ENCODE measurements around the gene TACR1.
"Not testable (repeated sequence)": the region's sequence is repeated elsewhere in the genome, so short reads cannot be mapped to it uniquely, and the experiment has no call there.

The TACR1 gene, protein sequence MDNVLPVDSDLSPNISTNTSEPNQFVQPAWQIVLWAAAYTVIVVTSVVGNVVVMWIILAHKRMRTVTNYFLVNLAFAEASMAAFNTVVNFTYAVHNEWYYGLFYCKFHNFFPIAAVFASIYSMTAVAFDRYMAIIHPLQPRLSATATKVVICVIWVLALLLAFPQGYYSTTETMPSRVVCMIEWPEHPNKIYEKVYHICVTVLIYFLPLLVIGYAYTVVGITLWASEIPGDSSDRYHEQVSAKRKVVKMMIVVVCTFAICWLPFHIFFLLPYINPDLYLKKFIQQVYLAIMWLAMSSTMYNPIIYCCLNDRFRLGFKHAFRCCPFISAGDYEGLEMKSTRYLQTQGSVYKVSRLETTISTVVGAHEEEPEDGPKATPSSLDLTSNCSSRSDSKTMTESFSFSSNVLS

DNA sequence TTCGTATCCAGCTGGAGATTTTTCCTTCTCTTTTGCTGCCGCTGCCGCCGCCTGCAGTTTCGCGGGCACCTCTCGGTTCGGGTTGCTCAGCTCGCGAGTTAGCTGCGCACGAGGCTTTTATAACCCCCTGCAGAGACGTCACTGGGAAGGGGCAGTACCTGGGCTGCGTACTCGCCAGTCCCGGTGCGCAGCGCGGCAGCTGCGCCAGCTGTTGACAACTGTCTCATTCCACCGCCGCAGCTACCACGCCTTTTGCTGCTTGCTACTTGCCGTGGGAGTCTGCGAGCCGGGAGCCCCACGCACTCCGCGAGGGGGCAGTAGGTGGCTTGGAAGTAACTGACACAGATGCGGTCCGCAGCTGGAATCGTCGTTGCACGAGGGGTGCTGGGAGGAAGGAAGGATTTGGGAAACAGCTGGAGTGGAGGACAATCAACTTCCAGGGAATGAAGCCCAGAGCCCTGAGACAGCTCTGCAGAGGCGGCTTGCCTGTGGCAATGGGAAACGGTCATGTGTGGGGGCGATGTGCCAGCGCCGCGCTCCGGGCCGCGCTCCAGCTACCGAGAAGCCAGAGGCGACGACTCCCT lies at the start of gene TACR1:
TSS of gene TACR1 (minus strand) at position 93 of the 584 bp plus-strand sequence. CDS start 586 bp downstream, outside the sequence.
- peak in 1 of 2 donors; percentile 4 for DNase-seq (ENCODE audit: low read depth in 2 of 2)

DNA sequence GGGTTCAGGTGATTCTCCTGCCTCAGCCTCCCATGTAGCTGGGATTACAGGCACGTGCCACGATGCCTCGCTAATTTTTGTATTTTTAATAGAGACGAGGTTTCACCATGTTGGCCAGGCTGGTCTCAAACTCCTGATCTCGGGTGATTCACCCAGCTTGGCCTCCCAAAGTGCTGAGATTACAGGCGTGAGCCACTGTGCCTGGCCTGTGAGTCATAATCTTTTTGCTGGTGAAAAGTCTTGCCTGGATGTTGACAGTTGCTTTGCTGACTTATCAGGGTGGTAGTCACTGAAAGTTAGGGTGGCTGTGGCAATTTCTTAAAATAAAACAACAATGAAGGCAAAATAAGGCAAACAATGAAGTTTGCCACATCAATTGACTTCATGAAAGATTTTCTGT lies 49.3 kb upstream of the TACR1 start:
- not testable (repeated sequence) for DNase-seq (ENCODE audit: low read depth in 2 of 2)

DNA sequence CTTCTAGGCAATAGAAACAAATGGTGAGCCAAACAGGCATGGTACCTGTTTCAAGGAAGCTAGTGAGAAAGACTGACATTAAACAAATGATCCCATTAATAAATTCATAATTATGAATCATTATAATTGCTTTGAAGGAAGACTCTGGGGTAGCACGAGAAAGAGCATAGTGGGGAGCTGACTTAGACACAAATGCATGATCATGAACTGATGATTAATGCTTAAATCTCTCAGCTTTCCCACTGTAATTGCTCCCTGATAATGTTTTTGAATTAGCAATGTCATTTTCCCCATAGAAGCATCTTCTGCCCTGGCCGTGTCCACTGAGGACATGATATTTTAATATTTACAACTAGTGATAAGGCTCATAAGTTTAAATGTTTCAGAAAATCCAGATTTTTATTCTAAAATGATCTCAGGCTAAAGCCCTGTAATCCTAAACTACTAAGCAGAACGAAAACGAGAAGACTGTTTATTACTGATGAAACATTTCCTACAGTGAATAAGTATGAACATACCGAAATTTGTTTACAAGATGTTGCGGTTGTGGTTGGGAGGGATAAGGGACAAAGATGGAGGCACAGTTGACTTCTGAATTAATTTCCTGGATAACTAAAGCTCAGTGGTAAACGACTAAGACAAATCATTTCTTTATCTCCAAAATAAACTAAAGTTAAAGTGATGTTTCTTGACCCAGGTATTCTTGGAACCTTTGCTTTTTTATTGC lies 47.3 kb upstream of the TACR1 start:
- DNase-seq (ENCODE audit: low read depth in 2 of 2) = no peak

DNA sequence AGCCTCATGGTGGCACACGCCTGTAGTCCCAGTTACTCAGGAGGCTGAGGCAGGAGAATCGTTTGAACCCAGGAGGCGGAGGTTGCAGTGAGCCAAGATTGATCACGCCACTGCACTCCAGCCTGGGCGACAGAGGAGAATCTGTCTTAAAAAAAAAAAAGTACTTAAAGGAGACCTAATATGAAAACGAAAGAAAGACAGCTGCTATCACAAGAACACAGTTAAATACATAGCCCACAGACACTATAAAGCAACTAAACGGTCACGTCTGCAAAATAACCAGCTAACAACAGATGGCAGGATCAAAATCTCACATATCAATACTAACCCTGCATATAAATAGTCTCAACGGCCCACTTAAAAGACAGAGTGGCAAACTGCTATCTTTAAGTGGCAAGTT lies 43.9 kb upstream of the TACR1 start:
- no peak for DNase-seq (ENCODE audit: low read depth in 2 of 2)

DNA sequence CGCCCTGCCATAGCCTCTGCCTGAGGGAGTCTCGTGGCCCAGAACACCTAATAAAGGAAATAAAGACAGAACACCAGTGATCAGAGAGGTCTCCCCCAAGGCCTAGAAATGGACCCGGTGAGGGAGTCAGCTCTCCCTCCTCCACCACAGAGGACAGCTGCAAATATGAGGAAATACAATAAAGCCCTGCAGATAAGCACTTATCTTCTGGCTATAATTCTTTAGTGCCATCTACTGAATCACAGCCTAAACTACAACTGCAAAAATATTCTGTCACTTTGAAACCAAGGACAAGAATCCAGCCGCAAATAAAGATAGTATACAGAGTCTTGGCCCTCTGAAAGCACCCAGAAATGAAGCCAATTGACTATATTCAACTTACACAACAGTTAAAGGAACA lies 42.4 kb upstream of the TACR1 start:
- DNase-seq (ENCODE audit: low read depth in 2 of 2) = no peak

DNA sequence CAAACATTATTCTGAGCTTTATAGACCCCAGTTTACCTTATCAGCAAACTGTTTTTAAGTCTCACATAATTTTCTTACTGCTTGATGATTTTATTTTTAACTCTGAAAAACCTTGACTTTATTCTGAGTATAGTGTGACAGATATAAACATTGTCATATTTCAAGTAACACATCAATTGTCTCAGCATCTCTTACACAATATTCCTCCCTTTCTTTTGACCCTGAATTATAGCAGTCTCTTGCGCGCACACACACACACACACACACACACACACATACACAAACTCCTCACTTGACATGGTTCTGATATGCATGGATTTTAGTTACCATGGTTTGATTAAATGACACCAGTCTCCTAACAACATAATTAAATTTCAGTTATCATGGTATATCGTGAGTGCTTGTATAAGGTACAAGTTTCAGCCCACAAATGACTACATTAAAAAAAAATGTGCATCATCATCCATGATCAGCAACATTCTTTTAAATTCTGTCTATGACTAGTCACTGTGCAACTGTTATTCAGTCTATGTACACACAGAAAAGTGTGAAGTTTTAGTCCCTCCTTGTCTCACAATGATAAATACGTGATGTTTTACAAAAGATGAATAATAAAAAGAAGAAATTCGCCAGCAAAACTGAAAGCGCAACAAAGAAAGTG lies 39.5 kb upstream of the TACR1 start:
- DNase-seq (ENCODE audit: low read depth in 2 of 2) = no peak

DNA sequence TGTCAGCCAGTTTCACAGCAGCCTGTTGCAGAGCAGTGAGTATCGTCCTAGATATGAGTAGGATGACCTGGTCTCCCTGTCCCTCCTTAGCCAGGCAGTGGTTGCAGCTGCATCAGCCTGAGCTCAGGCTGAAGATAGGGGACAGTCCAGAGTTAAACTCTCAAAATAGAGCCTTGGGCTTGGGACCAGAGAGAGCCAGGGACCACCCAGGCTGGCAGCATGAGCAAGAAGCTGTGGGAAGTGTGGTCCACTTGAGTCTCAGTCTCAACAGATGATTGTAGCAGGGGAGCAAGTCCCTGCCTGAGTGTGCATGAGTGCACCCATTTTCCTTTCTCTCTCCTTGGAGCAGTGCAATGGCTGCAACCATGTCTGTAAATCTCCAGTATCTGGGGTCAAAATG lies 38.0 kb upstream of the TACR1 start:
- no peak for DNase-seq (ENCODE audit: low read depth in 2 of 2)

DNA sequence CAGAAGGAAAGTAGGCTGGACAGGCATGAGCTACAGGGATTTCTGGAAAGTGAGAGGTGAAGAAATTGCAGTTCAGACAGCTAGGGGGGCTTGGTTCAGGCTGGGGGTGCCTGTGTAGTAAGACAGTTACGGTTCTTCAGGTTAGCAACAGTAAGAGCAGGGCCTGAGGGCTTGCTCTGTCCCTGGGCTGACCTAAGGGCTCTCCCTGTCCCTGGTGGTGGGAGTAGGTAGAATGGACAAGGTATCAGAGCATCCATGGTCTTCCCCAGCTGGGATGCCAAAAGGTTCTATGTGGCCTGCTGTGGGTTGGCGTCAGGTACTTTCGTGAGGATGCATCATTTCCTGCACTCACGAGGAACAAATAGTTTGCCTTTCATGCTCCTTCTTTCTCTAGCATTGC lies 34.6 kb upstream of the TACR1 start:
- DNase-seq (ENCODE audit: low read depth in 2 of 2) = no peak

DNA sequence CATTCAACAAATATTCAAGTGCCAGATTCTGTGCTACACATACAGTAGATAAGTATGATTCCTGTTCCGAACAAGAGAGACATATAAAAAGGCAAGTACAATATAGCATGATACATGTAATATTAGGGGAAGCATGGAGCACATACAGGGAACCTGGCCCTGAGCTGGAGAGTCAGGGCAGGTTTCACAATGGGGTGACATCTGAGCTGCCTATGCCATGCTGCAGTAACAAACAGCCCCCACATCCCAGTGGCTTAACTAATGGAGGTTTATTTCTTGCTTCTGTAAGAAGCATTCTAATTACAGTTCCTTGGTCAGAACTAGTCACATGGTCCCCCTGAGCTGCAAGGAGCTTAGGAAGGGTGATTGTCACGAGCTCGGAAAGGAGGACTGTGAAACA lies 27.3 kb upstream of the TACR1 start:
- DNase-seq (ENCODE audit: low read depth in 2 of 2) = no peak

DNA sequence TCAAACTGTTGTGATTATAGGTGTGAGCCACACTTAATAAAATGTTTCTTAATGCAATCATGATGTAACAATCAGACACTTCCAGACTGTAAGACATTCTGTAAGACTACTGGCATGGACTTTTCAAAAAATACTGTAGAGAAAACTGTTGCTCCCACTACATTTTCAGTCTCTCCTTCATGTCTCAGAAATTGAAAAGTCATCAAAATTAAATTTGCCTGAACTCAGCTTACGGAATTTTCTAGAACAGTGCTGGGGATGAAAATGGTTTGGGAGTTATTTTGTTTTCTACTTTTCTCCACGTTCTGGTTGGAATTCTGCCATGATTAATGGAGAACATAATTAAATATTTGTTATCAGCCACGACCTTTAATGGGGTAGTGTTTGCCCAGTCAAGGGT lies 26.8 kb upstream of the TACR1 start:
- DNase-seq (ENCODE audit: low read depth in 2 of 2) = no peak

DNA sequence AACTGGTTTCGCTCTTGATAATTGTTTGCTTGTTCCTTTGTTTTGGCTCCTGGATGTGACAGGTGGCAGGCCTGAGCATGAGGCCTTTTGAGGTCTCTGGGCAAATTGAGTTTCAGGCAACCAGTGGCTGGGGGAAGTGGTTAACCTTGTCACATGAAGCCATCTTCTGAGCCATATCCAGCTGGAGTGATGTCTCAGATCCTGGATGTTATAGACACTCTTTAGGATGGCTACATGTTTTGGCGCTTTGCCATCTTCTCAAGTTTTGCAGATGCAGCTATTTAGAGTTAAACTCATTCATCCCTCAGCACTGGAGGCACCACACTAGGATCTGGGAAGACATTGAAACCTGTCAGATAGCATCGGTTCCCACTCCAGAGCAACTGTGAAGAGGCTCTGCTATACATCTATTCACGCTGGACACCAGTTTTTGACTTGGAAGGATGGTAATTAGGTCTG lies 25.3 kb upstream of the TACR1 start:
- DNase-seq (ENCODE audit: low read depth in 2 of 2) = no peak

DNA sequence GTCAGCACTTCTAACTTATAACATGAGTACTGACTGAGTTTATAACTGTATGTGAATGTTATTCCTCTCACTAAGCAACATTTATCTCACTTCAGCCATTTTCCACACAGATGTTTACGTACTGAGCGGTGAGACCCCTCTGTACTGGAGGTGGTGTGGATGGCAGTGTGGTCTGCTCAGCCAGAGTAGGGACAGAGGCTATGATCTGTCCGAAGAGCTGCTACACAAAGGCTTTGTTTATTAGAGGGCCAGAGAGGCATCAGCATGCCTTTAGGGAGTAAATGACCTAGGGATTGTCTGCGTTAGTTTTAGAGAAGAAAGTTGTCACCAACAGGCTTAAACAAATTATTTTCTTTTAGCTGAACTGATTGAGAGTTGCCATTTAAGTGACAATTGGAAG lies 23.2 kb upstream of the TACR1 start:
- no peak for DNase-seq (ENCODE audit: low read depth in 2 of 2)

DNA sequence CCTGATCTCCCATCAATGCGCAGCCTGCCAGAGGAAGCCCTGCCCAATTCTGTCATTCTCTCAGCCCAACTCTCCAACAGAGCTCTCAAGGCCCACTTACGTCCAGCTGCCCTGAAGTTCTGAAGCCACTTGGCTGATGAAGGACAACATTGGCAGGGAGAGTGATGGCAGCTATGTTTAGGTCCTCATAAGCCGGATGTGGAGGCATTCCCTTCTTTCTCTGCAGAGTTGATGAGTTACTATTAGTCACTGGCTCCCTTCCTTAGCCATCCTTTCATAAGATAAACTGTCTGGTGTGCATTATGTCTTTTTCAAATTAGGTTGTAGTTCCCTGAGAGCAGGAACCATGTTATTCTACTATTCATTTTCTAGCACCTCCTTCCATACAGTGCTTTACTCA lies 22.5 kb upstream of the TACR1 start:
- DNase-seq (ENCODE audit: low read depth in 2 of 2) = no peak

DNA sequence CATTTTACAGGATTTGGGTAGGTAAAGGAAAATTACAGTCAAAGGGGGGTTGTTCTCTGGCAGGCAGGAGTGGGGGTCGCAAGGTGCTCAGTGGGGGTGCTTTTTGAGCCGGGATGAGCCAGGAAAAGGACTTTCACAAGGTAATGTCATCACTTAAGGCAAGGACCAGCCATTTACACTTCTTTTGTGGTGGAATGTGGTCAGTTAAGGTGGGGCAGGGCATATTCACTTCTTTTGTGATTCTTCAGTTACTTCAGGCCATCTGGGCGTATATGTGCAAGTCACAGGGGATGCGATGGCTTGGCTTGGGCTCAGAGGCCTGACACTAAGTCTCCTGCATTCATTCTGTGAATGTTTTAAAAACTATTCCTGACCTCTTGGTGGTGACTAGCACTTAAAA lies 19.9 kb upstream of the TACR1 start:
- not testable (repeated sequence) for DNase-seq (ENCODE audit: low read depth in 2 of 2)

DNA sequence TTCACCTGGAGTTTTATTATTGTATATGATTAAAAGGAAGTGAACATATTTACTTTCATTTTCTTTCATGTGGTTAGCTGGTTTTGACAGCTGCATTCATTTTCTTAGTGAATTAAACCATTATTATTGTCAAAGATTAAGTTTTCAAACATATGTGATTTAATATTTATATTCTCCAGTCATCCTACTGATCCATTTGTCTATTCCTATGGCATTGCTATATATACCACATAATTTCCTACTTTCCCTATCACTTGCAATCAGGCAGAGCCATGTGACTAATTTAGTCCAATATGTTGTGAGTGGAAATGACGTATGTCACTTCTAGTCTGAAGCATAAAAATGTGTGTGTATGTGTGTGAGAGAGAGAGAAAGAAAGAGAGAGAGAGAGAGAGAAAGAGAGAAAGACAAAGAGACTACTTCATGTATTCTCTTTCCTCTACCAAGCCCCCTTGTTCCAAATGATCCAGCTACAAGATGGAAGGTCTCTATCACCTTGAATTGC lies 12.0 kb upstream of the TACR1 start:
- no peak for DNase-seq (ENCODE audit: low read depth in 2 of 2)

DNA sequence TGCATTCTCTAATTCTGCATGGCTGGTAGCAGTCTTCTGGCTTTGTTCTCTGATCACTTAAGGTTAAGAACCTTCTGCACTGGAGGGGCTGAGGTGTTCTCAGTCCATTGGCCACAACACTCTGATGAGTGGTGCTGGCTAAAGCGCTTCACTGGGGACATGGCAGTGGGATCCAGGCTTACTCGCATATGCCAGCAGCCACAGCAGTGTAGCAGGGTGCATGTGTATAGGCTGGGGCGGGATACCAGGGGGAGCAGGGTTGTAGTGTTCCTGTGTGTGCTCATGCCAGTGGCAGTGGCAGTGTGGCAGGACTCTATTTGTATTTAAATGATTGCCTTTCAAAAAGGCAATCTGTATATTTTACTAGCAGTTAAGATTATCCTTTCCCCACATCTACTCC lies 11.1 kb upstream of the TACR1 start:
- DNase-seq (ENCODE audit: low read depth in 2 of 2) = no peak

DNA sequence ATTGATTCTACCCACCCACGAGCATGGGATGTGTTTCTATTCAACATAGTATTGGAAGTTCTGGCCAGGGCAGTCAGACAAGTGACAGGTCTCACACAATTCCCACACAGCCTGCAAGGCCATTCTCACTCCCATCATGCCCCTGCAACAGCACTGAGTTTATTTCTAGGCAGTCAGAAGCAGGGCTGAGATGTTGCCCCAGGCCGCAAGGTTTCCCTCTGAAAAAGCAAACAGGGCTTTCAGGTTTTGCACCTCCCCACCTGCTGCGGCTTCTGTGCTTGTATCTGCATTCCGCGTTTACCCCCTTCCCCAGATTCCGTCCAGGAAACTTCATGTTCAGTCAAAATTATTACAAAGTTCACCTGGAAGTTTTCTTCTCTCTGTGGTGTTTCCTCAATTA lies 9.4 kb upstream of the TACR1 start:
- DNase-seq (ENCODE audit: low read depth in 2 of 2) = no peak

DNA sequence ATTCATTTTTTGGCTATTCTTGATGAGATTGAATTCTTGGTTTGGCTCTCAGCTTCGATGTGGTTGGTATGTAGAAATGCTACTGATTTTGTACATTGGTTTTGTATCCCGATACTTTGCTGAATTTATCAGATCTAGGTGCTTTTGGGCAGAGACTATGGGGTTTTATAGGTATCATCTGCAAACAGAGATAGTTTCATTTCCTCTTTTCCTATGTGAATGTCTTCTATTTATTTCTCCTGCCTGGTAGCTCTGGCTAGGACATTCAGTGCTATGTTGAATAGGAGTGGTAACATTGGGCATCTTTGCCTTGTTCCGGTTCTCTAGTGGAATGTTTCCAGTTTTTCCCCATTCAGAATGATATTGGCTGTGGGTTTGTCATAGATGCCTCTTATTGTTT lies 5.5 kb upstream of the TACR1 start:
- DNase-seq (ENCODE audit: low read depth in 2 of 2) = no peak

DNA sequence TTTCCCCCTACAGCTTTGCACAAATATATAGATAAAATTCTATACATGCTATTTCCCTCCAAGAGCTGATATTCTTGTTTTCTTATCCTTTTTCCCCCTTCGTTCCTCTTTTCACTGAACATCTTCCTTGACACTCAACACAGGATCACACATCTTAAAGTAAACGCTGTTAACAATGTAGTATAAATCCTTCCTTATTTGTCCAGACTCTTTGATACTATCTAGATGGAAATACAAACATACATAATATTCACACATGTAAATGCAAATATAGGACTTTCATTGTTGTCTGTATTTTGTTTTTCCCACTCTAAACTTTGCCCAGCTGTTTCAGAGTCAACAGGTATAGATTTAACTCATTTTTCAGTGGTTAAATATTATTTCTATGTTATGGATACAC lies 3.0 kb upstream of the TACR1 start:
- DNase-seq (ENCODE audit: low read depth in 2 of 2) = no peak

DNA sequence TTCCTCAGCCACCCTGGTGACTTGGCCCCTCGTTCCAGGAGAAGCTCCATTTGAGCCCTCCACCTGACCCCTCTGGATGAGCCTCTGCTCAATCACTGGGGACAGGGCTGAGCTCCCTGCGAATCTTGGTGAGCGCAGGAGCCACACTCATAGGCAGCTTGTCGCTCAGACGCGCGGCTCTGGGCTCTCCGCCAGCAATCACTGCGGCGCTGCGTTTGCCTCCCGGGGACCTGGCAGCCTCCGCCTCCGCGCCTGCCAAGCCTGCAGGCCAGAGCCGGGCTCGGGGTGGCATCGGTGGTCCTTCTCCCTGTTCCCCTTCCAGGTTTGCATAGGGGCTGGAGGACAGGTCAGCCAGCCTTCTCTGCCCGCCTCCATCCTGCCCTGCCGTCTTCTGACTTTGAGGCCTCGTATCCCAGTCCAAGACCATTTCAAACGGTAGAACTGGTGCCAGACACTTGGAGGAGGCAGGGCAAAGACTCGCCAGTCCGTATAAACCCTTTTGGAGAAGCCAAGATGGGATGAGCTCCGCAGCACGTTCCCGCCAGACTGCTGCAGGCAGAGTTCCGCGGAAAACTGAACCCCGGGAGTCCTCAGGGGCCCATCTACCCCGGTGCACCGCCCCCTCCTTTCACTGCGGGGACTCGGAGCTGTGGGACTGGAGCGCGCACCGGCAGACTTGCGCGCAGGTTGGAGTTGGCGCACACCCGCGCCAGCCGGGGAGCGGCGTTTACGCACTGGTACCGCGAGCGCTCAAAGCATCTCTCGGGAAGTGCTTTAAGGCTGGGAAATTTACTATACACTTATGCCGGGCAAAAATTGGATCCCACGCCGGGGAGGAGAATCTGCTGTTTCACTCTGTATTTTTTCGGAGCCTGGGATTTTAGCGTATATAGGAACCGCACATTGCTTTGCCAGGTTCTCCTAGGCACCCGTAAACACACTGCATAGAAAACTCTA lies 1.1 kb upstream of the TACR1 start:
- DNase-seq (ENCODE audit: low read depth in 2 of 2) = no peak
